IMR-90 (cell line): ENCODE measurements around the gene SEL1L3. TPM values are rescaled to one million over a fixed set of nuclear protein-coding genes. Genes with fewer than 3 reads are reported as not detected.

Experiments used
- ATAC-seq: fragments of 200-7000 bp; cut with Tn5 transposase; 2 replicates; pipeline ENCODE4 v1.9.1; 2020; ENCODE audit warnings: low read depth, mild to moderate bottlenecking, moderate library complexity
- BruUV-seq: library from RNA; stranded (reverse); fragments of 400-500 nt; replicated peaks from 2 replicates; lab custom pipeline; 2021; lab: Mats Ljungman, UMichigan
- CTCF ChIA-PET: fragments of 300-600 bp; formaldehyde crosslinking; extraction: SDS; loops from one replicate; lab custom pipeline; 2021; ENCODE audit warnings: antibody characterized with exemption; lab: Yijun Ruan, JAX
- POLR2A ChIA-PET: fragments of 300-600 bp; sonication (Branson Sonifier 250); formaldehyde crosslinking; loops from one replicate; lab custom pipeline; 2022; ENCODE audit warnings: antibody characterized with exemption; ENCODE audit not compliant: unreplicated experiment; lab: Charles Lee
- DNase-seq: peaks from one replicate; pipeline ENCODE4 v3.0.0; 2013
- H2AFZ ChIP-seq: replicated peaks from 2 replicates; pipeline ENCODE3; 2013; ENCODE audit warnings: low read length, mild to moderate bottlenecking; ENCODE audit not compliant: poor library complexity
- H2AK5ac ChIP-seq: 2 replicates; pipeline ENCODE4 v1.6.1; 2013; ENCODE audit warnings: low read depth, low read length, inconsistent platforms
- H2AK9ac ChIP-seq: replicated peaks from 2 replicates; pipeline ENCODE3; 2013; ENCODE audit warnings: mild to moderate bottlenecking, low read depth, low read length, moderate library complexity; ENCODE audit not compliant: poor library complexity
- H2BK120ac ChIP-seq: 2 replicates; pipeline ENCODE4 v1.6.1; 2013; ENCODE audit warnings: low read depth, low read length, inconsistent platforms
- H2BK15ac ChIP-seq: 3 replicates; pipeline ENCODE4 v1.6.1; 2013; ENCODE audit warnings: low read depth, low read length, inconsistent platforms
- H2BK20ac ChIP-seq: 2 replicates; pipeline ENCODE4 v1.6.1; 2013; ENCODE audit warnings: low read depth, mild to moderate bottlenecking, inconsistent platforms, low read length, moderate library complexity
- H2BK5ac ChIP-seq: 2 replicates; pipeline ENCODE4 v1.6.1; 2013; ENCODE audit warnings: mild to moderate bottlenecking, low read depth, low read length, inconsistent platforms; ENCODE audit not compliant: poor library complexity, severe bottlenecking
- H3K14ac ChIP-seq: replicated peaks from 2 replicates; pipeline ENCODE4 v1.6.1; 2013; ENCODE audit warnings: low read depth, low read length, inconsistent platforms
- H3K18ac ChIP-seq: 2 replicates; pipeline ENCODE4 v1.6.1; 2013; ENCODE audit warnings: low read depth, low read length, control low read depth
- H3K23ac ChIP-seq: 2 replicates; pipeline ENCODE4 v1.6.1; 2013; ENCODE audit warnings: low read depth, low read length, inconsistent platforms
- H3K27ac ChIP-seq: 2 replicates; pipeline ENCODE4 v1.5.1; 2013; ENCODE audit warnings: mild to moderate bottlenecking, control low read depth, low read length; ENCODE audit not compliant: insufficient read depth
- H3K27me3 ChIP-seq: 2 replicates; pipeline ENCODE4 v1.6.1; 2013; ENCODE audit warnings: low read length; ENCODE audit not compliant: control insufficient read depth, insufficient read depth
- H3K36me3 ChIP-seq: 2 replicates; pipeline ENCODE4 v1.6.1; 2013; ENCODE audit warnings: low read length, mixed read lengths; ENCODE audit not compliant: control insufficient read depth, insufficient read depth
- H3K4ac ChIP-seq: 2 replicates; pipeline ENCODE4 v1.6.1; 2013; ENCODE audit warnings: low read depth, low read length, inconsistent platforms
- H3K4me1 ChIP-seq: 2 replicates; pipeline ENCODE4 v1.6.1; 2013; ENCODE audit warnings: low read length, mixed read lengths; ENCODE audit not compliant: control insufficient read depth, insufficient read depth
- H3K4me2 ChIP-seq: 2 replicates; pipeline ENCODE4 v1.6.1; 2013; ENCODE audit warnings: low read depth, mild to moderate bottlenecking, control low read depth, low read length, moderate library complexity
- H3K4me3 ChIP-seq: 2 replicates; pipeline ENCODE4 v1.5.1; 2013; ENCODE audit warnings: low read depth, mild to moderate bottlenecking, control low read depth, low read length, moderate library complexity; ENCODE audit not compliant: insufficient read depth
- H3K56ac ChIP-seq: 2 replicates; pipeline ENCODE4 v1.6.1; 2013; ENCODE audit warnings: low read length, inconsistent platforms; ENCODE audit not compliant: insufficient read depth; ENCODE audit errors: extremely low read depth
- H3K79me1 ChIP-seq, 2 experiments: 2 replicates each; pipeline ENCODE4 v1.6.1; 2013; ENCODE audit warnings: low read length in 2 of 2, inconsistent platforms in 1 of 2, low read depth in 1 of 2
- H3K9ac ChIP-seq: 2 replicates; pipeline ENCODE4 v1.6.1; 2013; ENCODE audit warnings: low read depth, low read length, control low read depth
- H3K9me1 ChIP-seq: 2 replicates; pipeline ENCODE4 v1.6.1; 2013; ENCODE audit warnings: low read length, inconsistent platforms; ENCODE audit not compliant: insufficient read depth
- H3K9me3 ChIP-seq: 2 replicates; pipeline ENCODE4 v1.6.1; 2013; ENCODE audit warnings: low read length; ENCODE audit not compliant: control insufficient read depth, insufficient read depth
- H4K20me1 ChIP-seq: 2 replicates; pipeline ENCODE4 v1.6.1; 2013; ENCODE audit warnings: low read length, inconsistent platforms; ENCODE audit not compliant: insufficient read depth
- H4K5ac ChIP-seq: 2 replicates; pipeline ENCODE4 v1.6.1; 2013; ENCODE audit warnings: mild to moderate bottlenecking, low read depth, low read length, control low read depth
- H4K8ac ChIP-seq, 2 experiments: 2 replicates each; pipeline ENCODE4 v1.6.1; 2013; ENCODE audit warnings: low read depth in 2 of 2, low read length in 2 of 2, control low read depth in 1 of 2, inconsistent platforms in 1 of 2
- H4K91ac ChIP-seq: 2 replicates; pipeline ENCODE4 v1.6.1; 2013; ENCODE audit warnings: low read depth, low read length, inconsistent platforms; ENCODE audit not compliant: insufficient read depth
- BHLHE40 ChIP-seq: fragments of 150-350 bp; IDR thresholded peaks from 2 replicates; pipeline ENCODE4 v1.6.1; 2016; ENCODE audit warnings: mild to moderate bottlenecking, low read depth, low read length
- CEBPB ChIP-seq: IDR thresholded peaks from 2 replicates; pipeline ENCODE4 v1.6.1; 2012; ENCODE audit warnings: low read depth, low read length, improper control_type of control experiment
- FOS ChIP-seq: fragments of 150-350 bp; IDR thresholded peaks from 2 replicates; pipeline ENCODE4 v1.6.1; 2016; ENCODE audit warnings: low read depth, low read length
- MAFK ChIP-seq: IDR thresholded peaks from 2 replicates; pipeline ENCODE4 v1.6.1; 2012; ENCODE audit warnings: low read depth, low read length, improper control_type of control experiment
- MAZ ChIP-seq: IDR thresholded peaks from 2 replicates; pipeline ENCODE4 v1.6.1; 2012; ENCODE audit warnings: low read depth, mild to moderate bottlenecking, low read length, improper control_type of control experiment, moderate library complexity, borderline replicate concordance
- NFE2L2 ChIP-seq: fragments of 150-350 bp; IDR thresholded peaks from 2 replicates; pipeline ENCODE4 v1.6.1; 2016; ENCODE audit warnings: low read depth, mild to moderate bottlenecking, low read length
- RAD21 ChIP-seq: IDR thresholded peaks from 2 replicates; pipeline ENCODE4 v1.6.1; 2012; ENCODE audit warnings: low read length, improper control_type of control experiment
- RFX5 ChIP-seq: IDR thresholded peaks from 2 replicates; pipeline ENCODE4 v1.8.0; 2012; ENCODE audit warnings: low read depth, mild to moderate bottlenecking, low read length, moderate library complexity
- WGBS, 2 experiments: methylation state at CpG; one replicate each; pipeline versions ENCODE4 v1.1.5 to v1.1.7; 2013; ENCODE audit warnings: missing lambda C conversion rate in 2 of 2; ENCODE audit not compliant: insufficient read length in 1 of 2; ENCODE audit errors: extremely low coverage in 2 of 2; 5-methylcytosine and 5-hydroxymethylcytosine counted together
- dilution Hi-C: fragments of 300-500 bp; cut with HindIII; formaldehyde crosslinking; loops from one replicate; pipeline ENCODE4 v1.14.3; 2018; ENCODE audit warnings: low sequenced_read_pairs; ENCODE audit not compliant: unreplicated experiment
- in situ Hi-C: fragments of 300-500 bp; cut with MboI; formaldehyde crosslinking; loops from 3 replicates; pipeline ENCODE4 v1.14.3; 2019; ENCODE audit warnings: low sequenced_read_pairs, inconsistent platforms, mixed read lengths
- intact Hi-C: fragments of 100-400 bp; cut with micrococcal nuclease; formaldehyde crosslinking; loops from 2 replicates; pipeline ENCODE4 v1.10.0; 2022
- polyA plus RNA-seq, 3 experiments: library from polyadenylated mRNA; depleted of rRNA; stranded (reverse); fragments of >200 nt; gene quantifications; 2 replicates each; pipeline ENCODE4 v1.2.3, GENCODE V29; 2012; ENCODE audit warnings: low replicate concordance in 1 of 3
- total RNA-seq: library from RNA; depleted of rRNA; stranded (reverse); fragments of >200 nt; gene quantifications from 2 replicates; pipeline ENCODE4 v1.2.3, GENCODE V29; 2012
- TF ChIP-seq, protein P1 (sequence below): fragments of 150-350 bp; IDR thresholded peaks from 2 replicates; pipeline ENCODE4 v1.6.1; 2016; ENCODE audit warnings: low read depth, mild to moderate bottlenecking, low read length, moderate library complexity, borderline replicate concordance
- TF ChIP-seq, protein P2 (sequence below): conservative IDR thresholded peaks from 2 replicates; pipeline ENCODE4 v1.5.1; 2012; ENCODE audit warnings: mild to moderate bottlenecking, low read depth, low read length, improper control_type of control experiment
- TF ChIP-seq, protein P3 (sequence below): fragments of 150-350 bp; IDR thresholded peaks from 2 replicates; pipeline ENCODE4 v1.6.1; 2017; ENCODE audit warnings: mild to moderate bottlenecking, antibody characterized with exemption, low read length, low read depth

The SEL1L3 gene
- total and polyA plus RNA-seq, 2 of the 4 experiments (the other 2 are of a cell fraction) = 16.4 to 43.7 TPM

DNA sequence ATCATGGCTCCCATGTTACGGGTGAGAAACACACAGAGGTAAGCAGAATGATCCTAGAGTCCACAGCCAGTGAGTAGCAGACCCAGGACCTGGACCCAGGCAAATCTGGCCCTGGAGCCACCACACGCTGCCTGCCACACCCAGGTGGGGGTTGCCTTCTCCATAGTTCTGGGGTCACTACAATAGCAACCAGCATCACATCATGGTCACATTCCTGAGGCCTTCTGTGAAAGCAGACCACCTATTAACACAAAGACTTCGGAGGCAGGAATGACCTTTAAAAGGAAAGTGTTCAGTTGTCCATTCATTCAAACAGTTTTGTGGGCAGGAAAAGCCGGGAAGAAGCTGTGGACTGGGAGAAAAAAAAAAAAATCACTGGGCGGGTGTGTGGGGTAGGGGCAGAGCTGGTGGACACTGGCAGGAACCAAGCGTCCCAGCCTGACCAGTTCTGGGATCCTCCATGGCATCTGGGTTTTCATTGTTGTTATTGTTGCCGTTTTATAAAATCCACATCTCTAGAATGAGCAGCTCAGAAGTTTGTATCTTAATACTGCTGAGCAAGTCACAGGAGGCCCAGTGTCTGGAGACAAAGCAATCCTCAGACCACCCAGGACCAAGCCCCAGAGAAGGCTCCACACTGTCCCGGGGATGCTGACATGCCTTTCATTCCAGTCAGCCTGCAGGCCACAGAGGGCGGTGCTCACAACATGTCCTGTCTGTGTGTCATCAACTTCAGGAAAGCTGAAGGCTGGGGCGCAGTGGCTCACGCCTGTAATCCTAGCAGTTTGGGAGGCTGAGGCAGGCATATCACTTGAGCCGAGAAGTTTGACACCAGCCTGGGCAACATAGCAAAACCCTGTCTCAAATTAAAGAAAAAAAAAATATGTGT lies 67.0 kb downstream of the SEL1L3 start:
- no peaks in the 10 kb centered on the region for H3K27me3 ChIP-seq
- no peaks in the 10 kb centered on the region for H4K20me1 ChIP-seq
- peak overlapping the region; percentile 80 for H2BK15ac ChIP-seq
- H2AFZ ChIP-seq = peak overlapping the region; percentile 80
- H2BK5ac ChIP-seq = peak overlapping the region; percentile 87
- ATAC-seq = peak; percentile 100
- H3K36me3 ChIP-seq = peaks cover 4% of the 10 kb centered on the region
- H4K5ac ChIP-seq = peak overlapping the region; percentile 46
- peak overlapping the region; percentile 20 for H3K4me2 ChIP-seq
- peak overlapping the region; percentile 74 for H3K18ac ChIP-seq
- H3K9me1 ChIP-seq = peaks cover 9% of the 10 kb centered on the region
- H3K9ac ChIP-seq = peak overlapping the region; percentile 27; the same call in 1 of the 2 replicates
- H3K14ac ChIP-seq = peak overlapping the region; percentile 85
- no TSS peak for BruUV-seq
- peak overlapping the region; percentile 46 for H3K27ac ChIP-seq
- peak; percentile 83 for DNase-seq
- peak overlapping the region; percentile 66 to 78 for H4K8ac ChIP-seq
- in situ Hi-C loops (no loop called here), dilution Hi-C loops (no loop called here), intact Hi-C loops (no loop called here)
- peak overlapping the region; percentile 97 for H3K4ac ChIP-seq
- WGBS, 2 experiments = 14% methylated on average over 2 of the region's 12 CpGs; no CpG with 5 or more reads in 1 of the 2 experiments
- TF ChIP-seq BHLHE40 (peak; percentile 36; the same call in 1 of the 2 replicates), MAFK (no peak), NFE2L2 (no peak), FOS (peak; percentile 50; the same call in 1 of the 2 replicates), CEBPB (no peak), MAZ (no peak), RFX5 (no peak), RAD21 (0 out of 2 replicates have a peak, but pooled peaks have one; percentile 9)
- TF ChIP-seq, protein P1, sequence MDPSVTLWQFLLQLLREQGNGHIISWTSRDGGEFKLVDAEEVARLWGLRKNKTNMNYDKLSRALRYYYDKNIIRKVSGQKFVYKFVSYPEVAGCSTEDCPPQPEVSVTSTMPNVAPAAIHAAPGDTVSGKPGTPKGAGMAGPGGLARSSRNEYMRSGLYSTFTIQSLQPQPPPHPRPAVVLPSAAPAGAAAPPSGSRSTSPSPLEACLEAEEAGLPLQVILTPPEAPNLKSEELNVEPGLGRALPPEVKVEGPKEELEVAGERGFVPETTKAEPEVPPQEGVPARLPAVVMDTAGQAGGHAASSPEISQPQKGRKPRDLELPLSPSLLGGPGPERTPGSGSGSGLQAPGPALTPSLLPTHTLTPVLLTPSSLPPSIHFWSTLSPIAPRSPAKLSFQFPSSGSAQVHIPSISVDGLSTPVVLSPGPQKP = no peak
- TF ChIP-seq, protein P2, sequence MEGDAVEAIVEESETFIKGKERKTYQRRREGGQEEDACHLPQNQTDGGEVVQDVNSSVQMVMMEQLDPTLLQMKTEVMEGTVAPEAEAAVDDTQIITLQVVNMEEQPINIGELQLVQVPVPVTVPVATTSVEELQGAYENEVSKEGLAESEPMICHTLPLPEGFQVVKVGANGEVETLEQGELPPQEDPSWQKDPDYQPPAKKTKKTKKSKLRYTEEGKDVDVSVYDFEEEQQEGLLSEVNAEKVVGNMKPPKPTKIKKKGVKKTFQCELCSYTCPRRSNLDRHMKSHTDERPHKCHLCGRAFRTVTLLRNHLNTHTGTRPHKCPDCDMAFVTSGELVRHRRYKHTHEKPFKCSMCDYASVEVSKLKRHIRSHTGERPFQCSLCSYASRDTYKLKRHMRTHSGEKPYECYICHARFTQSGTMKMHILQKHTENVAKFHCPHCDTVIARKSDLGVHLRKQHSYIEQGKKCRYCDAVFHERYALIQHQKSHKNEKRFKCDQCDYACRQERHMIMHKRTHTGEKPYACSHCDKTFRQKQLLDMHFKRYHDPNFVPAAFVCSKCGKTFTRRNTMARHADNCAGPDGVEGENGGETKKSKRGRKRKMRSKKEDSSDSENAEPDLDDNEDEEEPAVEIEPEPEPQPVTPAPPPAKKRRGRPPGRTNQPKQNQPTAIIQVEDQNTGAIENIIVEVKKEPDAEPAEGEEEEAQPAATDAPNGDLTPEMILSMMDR = no peak
- TF ChIP-seq, protein P3, sequence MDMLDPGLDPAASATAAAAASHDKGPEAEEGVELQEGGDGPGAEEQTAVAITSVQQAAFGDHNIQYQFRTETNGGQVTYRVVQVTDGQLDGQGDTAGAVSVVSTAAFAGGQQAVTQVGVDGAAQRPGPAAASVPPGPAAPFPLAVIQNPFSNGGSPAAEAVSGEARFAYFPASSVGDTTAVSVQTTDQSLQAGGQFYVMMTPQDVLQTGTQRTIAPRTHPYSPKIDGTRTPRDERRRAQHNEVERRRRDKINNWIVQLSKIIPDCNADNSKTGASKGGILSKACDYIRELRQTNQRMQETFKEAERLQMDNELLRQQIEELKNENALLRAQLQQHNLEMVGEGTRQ = no peak
- H4K91ac ChIP-seq = peak overlapping the region; percentile 97
- peak overlapping the region; percentile 60 for H2AK5ac ChIP-seq
- H3K23ac ChIP-seq = peak overlapping the region; percentile 94
- H2BK120ac ChIP-seq = peak overlapping the region; percentile 96
- H2BK20ac ChIP-seq = peak overlapping the region; percentile 95
- peak overlapping the region; percentile 71 for H3K56ac ChIP-seq
- H3K79me1 ChIP-seq = peaks cover 0 to 5% of the 10 kb centered on the region in 2 experiments; a peak in 1 of 4 replicates
- ChIA-PET CTCF (interaction anchor here (0.7 to 1.0 kb wide), 3 partner anchors 24 to 356 kb away, joined by 3 to 4 read pairs (median 3); no protein-coding TSS in a partner anchor), POLR2A (no interaction called here)
- peaks cover 11% of the 10 kb centered on the region for H3K4me1 ChIP-seq
- H2AK9ac ChIP-seq = peak overlapping the region; percentile 60
- no peak overlapping the region for H3K4me3 ChIP-seq
- H3K9me3 ChIP-seq = no peaks in the 10 kb centered on the region
